ENCODE measurements around the gene CASP7.

CASP7 gene

DNA sequence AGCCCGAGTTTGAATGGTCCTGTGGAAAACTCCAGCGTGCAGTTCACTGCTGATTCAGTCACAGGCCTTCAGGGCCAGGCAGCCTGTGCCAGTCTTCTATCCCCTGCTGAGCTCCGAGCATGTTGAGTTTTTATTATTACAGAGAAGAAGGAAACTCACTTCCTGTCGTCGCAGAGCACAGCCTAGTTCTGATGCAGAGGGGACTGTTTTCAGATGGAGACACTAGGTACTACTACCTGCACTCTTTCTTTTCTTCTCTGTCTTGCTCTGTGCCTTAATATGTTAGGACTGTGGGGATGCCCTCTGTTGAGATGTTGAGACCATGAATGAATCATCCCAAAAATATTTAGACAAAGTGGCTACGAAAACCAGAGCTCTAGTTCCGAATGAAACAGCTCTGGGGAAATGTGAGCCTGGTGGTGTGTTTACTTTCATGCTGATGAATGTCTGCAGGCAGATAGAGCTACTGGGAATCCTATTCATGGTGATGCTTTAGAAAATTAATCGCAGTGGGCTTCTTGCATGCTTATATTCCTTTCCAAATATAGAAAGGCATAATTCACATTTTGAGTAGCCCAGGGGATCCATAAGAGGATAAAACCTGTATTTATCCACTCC lies 29.6 kb downstream of the CASP7 start:
- H3K27me3 ChIP-seq (replicated peaks) = no peaks in the 10 kb centered on the region
- peak; percentile 82 for DNase-seq
- H3K36me3 ChIP-seq (replicated peaks) = no peaks in the 10 kb centered on the region
- in situ Hi-C loops (cut with HindIII; ENCODE audit: low pct_ligation_motif_present, low sequenced_read_pairs) = no loop called here
- TF ChIP-seq, protein P1, sequence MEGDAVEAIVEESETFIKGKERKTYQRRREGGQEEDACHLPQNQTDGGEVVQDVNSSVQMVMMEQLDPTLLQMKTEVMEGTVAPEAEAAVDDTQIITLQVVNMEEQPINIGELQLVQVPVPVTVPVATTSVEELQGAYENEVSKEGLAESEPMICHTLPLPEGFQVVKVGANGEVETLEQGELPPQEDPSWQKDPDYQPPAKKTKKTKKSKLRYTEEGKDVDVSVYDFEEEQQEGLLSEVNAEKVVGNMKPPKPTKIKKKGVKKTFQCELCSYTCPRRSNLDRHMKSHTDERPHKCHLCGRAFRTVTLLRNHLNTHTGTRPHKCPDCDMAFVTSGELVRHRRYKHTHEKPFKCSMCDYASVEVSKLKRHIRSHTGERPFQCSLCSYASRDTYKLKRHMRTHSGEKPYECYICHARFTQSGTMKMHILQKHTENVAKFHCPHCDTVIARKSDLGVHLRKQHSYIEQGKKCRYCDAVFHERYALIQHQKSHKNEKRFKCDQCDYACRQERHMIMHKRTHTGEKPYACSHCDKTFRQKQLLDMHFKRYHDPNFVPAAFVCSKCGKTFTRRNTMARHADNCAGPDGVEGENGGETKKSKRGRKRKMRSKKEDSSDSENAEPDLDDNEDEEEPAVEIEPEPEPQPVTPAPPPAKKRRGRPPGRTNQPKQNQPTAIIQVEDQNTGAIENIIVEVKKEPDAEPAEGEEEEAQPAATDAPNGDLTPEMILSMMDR (IDR thresholded peaks at IDR 0.05; ENCODE audit: low read depth, low read length, missing control alignments) = no peak
- no peak overlapping the region for H3K4me3 ChIP-seq (ENCODE audit: low read depth, low read length)
- peak overlapping the region; percentile 24 for H3K27ac ChIP-seq

DNA sequence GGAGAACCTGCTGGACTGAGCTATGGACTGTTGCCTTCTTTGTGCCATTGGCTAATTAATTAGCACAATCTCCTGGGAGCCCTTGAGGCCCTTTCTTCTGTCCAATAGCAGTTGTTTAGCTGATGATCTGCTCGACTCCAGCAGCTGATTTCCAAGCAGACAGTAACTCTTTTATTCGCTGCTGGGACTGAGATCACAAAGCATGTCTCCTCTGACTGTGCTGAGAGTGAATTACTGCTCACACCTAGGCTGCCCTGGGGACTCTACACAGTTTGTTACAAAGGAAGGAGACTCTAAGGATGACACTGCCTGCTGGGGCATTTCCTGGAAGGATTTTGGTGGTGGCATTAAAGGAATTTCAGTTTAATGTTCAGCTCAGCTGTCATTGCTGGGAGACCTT lies 31.4 kb downstream of the CASP7 start:
- H3K4me3 ChIP-seq (ENCODE audit: low read depth, low read length) = no peak overlapping the region
- TF ChIP-seq, protein P1 (IDR thresholded peaks at IDR 0.05; ENCODE audit: low read depth, low read length, missing control alignments) = no peak
- in situ Hi-C loops (cut with HindIII; ENCODE audit: low pct_ligation_motif_present, low sequenced_read_pairs) = no loop called here

DNA sequence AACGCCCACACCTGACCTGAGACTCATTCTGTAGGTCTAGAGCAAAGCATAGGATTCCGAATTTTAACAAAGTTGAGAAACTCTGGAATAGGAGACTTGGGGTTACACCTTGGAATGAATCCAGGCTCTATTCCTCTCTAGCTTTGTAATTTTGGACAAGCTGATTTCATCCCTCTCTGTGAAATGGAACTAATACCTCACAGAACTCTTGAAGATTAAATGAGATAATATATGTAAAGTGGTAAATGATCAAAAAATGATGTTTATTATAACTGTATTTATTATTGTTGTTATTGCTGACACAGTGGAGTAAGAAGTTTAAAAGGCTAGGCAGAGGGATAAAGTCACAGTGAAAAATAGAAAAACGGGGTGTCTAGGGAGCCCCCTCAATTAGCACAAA lies 32.3 kb downstream of the CASP7 start:
- in situ Hi-C loops (cut with HindIII; ENCODE audit: low pct_ligation_motif_present, low sequenced_read_pairs) = no loop called here
- Histone ChIP-seq H3K4me3 (ENCODE audit: low read depth, low read length) (no peak overlapping the region), H3K27ac (no peak overlapping the region), H3K36me3 (replicated peaks) (peaks cover under 1% of the 10 kb centered on the region), H3K27me3 (replicated peaks) (no peaks in the 10 kb centered on the region)
- TF ChIP-seq, protein P1 (IDR thresholded peaks at IDR 0.05; ENCODE audit: low read depth, low read length, missing control alignments) = no peak
- no peak for DNase-seq

More for the DNA sequence above, 31.4 kb downstream of the CASP7 start:
- Histone ChIP-seq H3K36me3 (replicated peaks) (no peaks in the 10 kb centered on the region), H3K27me3 (replicated peaks) (no peaks in the 10 kb centered on the region), H3K27ac (no peak overlapping the region)
- DNase-seq = no peak

DNA sequence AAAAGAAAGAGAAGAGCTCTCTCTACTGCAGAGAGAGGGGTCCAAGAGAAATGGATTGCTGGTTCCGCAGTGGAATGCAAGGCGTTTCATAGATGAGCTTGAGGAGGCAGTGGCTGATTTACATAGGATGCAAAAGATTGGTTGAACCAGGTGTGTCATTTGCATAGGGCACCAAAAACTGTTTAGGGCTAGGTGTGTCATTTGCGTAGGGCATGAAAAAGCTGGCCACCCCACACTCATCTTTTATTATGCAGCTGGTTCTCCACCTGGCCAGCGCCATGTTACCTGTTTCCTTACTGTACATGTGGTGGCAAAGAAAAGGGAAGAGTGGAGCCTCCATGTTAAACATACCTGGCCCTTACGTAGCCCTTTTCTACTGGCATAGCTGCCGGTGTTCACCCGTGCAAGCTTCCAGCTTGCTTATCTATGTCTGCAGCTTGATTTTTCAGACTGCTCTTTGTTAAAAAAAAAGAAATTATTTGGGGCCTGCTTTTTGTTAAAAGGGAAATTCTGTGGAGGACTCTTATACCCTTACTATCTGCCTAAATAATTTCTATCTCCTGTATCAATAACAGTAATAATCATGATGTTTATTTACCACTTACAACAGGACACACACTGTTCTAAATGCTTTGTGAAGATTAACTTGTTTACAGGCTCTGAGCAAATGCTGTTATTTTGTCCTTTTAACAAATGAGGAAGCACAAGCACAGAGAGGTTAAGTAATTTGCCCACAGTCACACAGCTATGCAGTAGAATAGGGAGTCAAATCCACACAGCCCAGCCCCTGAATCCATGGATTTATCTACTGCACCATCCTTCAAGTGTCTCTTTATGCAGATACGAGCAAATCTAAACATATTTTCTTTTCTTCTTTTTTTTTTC lies 33.3 kb downstream of the CASP7 start:
- Histone ChIP-seq H3K4me3 (ENCODE audit: low read depth, low read length) (no peak overlapping the region), H3K27me3 (replicated peaks) (no peaks in the 10 kb centered on the region), H3K36me3 (replicated peaks) (peaks cover 3% of the 10 kb centered on the region), H3K27ac (no peak overlapping the region)
- no peak for DNase-seq
- TF ChIP-seq, protein P1 (IDR thresholded peaks at IDR 0.05; ENCODE audit: low read depth, low read length, missing control alignments) = no peak
- in situ Hi-C loops (cut with HindIII; ENCODE audit: low pct_ligation_motif_present, low sequenced_read_pairs) = no loop called here

DNA sequence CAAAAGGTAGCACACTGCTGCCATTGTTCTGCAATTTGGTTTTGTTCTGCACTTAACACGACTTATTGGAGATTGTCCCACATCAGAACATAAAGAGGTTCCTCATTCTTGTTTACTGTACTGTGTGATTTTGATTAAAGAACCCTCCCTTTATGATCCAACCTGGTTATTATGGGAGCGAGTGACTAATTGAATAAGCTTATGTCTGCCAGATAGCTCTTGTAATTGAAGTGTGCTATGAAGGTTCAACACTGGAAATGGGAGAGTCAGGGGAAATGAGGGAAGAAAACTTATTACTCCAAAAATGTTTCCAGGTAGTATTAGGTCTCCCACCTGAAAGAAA lies 33.9 kb downstream of the CASP7 start:
- TF ChIP-seq, protein P1 (IDR thresholded peaks at IDR 0.05; ENCODE audit: low read depth, low read length, missing control alignments) = no peak
- no peak for DNase-seq
- Histone ChIP-seq H3K27me3 (replicated peaks) (no peaks in the 10 kb centered on the region), H3K27ac (no peak overlapping the region), H3K36me3 (replicated peaks) (peaks cover 3% of the 10 kb centered on the region), H3K4me3 (ENCODE audit: low read depth, low read length) (no peak overlapping the region)
- in situ Hi-C loops (cut with HindIII; ENCODE audit: low pct_ligation_motif_present, low sequenced_read_pairs) = no loop called here
